Stimulated activated CD4-positive, alpha-beta T cell treated with anti-CD3 and anti-CD28 coated beads, Interleukin-15, amount 100 ng/mL, for 48 hours (primary cell): ENCODE results near the gene UQCC3.
"Not testable (repeated sequence)": the region's sequence is repeated elsewhere in the genome, so short reads cannot be mapped to it uniquely, and the experiment has no call there.

Source experiments
- DNase-seq, 2 donors: peaks; one replicate each; pipeline ENCODE4 v3.0.0-alpha.2; 2020; ENCODE audit warnings: low read depth in 2 of 2

The UQCC3 gene, protein sequence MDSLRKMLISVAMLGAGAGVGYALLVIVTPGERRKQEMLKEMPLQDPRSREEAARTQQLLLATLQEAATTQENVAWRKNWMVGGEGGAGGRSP

DNA sequence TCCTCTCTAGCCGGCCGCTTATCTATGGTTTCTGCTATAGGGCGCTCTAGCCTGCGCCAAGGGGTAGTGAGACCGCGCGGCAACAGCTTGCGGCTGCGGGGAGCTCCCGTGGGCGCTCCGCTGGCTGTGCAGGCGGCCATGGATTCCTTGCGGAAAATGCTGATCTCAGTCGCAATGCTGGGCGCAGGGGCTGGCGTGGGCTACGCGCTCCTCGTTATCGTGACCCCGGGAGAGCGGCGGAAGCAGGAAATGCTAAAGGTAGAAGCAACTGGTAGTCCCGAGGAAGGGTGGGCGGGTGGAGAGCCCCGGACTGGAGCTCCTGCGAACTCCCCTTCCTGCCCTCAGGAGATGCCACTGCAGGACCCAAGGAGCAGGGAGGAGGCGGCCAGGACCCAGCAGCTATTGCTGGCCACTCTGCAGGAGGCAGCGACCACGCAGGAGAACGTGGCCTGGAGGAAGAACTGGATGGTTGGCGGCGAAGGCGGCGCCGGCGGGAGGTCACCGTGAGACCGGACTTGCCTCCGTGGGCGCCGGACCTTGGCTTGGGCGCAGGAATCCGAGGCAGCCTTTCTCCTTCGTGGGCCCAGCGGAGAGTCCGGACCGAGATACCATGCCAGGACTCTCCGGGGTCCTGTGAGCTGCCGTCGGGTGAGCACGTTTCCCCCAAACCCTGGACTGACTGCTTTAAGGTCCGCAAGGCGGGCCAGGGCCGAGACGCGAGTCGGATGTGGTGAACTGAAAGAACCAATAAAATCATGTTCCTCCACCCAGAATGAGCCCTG is at the start of gene UQCC3, which contains the start of gene LBHD1:
Gene UQCC3 (plus strand): TSS at position 66 of the 782 bp plus-strand sequence. CDS start 73 bp downstream, at position 139.
Gene LBHD1 (minus strand): TSS at position 660 of the 782 bp plus-strand sequence. CDS start 2,236 bp downstream, outside the sequence.
- DNase-seq: peak; percentile 59 to 80

DNA sequence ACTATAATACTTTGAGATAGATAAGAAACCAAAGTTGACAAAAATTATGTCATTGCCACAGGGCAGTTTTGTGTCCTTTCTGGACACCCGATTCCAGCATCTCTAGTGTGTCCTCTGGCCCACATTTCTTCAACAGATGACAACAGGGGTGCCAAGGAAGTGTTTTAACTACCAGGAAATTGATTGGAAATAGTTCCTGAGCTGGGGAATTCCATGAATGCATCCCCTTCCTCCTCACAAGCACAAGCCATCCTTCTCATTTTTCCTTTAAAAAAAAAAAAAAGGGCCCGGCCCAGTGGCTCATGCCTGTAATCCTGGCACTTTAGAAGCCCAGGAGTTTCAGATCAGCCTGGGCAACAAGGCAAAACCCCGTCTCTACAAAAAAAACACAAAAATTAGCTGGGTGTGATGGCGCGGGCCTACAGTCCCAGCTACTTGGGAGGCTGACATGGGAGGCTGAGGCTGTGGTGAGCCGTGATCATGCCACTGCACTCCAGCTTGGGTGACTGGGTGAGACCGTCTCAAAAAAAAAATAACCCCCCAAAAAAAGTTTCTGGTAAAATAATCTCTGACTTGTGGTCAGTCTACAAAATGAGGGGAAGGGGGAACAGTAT is 48.9 kb upstream of the UQCC3 start:
- DNase-seq: no peak

DNA sequence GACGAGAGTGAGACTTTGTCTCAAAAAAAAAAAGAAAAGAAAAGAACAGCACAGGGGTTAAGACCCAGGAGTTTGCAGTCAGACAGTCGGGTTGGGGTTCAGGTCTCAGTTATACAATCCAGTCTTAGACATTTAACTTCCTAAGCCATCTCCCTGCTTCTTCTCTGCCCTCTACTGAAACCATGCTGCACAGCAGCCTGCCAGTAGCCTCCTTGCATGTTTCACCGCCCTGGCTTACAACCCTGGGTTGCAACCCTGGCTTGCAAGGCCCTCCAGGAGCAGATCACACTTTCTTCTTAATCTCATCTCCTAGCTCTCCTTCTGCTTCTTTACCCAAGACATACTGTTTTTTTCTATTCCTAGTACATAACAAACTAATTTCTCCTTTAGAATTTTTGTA is 43.8 kb upstream of the UQCC3 start:
- DNase-seq: no peak

DNA sequence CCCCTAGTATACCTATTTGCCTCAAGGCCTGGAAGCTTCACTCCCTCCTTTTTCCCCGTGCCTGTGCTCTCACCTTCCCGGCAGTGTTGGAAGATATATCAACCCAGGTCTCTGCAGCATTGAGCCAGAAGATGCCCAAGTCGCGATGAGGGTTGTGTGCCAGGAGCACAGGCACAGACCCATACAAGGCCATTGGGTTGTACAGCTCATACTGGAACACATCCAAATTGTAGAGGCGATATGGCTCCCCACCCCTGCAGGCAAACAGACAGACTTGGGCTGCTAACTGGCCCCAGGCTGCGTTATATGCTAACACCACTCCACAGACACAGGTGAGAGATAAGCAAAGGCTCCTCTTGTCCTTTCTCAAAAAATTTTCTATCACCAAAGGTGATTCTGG is 39.0 kb upstream of the UQCC3 start:
- DNase-seq: no peak

DNA sequence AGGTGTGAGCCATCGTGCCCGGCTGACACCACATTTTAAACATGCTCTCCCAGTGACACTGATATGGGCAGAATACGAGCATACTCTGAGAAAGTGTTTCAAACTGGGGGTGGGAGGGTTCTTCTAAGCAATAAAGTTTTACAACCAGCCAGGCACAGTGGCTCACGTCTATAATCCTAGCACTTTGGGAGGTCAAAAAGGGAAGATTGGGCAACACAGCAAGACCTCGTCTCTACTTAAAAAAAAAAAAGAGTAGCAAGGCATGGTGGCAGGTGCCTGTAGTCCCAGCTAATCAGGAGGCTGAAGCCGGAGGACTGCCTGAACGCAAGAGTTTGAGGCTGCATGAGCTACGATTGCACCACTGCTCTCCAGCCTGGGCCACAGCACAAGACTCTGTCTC is 27.3 kb upstream of the UQCC3 start:
- DNase-seq: no peak

DNA sequence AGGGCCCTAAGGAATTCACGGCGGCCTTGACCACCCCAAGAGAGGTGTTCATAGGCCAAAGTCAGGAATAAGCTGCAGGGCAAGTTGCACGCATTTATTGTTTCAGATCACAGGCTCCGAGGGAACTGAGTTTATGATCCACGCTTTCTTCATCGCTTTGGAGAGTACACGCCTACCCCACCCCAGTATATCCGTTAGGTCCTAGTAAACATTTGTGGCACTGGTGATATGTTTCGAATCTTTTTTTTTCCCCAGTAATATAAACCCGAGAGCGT is 25.9 kb upstream of the UQCC3 start:
- no peak for DNase-seq

DNA sequence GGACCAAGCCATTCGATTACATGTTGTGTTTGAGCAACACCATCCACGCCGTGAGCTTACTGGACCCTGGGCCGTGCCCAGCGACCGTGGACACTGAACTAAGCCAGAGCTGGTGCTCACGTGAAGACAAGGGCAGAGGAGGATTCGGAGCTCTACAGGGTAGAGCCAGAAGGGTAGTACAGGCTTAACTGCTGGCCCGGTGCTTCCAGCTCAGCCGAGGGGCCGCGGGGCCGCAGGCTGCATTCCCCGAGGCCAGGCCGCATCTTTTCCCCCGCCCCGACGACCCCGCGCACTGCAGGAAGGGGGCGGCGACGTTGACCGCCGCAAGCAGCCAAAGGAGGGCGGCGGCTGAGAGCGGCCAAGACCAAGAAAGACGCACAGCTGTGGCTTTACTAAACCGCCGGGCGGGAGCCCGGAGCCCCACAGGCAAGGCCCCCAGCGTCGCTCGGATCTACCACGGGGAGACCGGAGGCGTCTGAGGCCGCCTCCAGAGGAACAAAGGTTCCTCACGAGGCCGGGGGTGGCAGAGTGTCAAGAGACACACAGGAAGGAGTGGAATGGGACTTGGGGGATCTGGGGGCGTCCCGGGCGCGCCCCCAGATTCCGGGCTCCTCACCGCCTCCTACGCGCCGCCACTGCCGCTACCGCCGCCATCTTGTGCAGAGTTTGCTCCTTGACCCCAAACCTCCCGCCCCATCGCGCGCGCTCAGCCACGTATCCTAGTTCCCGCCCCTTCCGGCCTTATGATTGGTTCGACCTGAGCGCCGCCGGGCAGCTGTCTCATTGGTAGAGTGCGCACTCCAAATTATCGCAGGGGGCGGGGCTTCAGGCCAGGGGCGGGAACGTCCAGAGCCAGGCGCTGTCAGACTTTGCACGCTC is 25.3 kb upstream of the UQCC3 start, which contains the start of gene GANAB:
Gene GANAB (minus strand): TSS at position 668 of the 879 bp plus-strand sequence. CDS start 14 bp downstream, at position 654.
- peak; percentile 99 to 100 for DNase-seq

DNA sequence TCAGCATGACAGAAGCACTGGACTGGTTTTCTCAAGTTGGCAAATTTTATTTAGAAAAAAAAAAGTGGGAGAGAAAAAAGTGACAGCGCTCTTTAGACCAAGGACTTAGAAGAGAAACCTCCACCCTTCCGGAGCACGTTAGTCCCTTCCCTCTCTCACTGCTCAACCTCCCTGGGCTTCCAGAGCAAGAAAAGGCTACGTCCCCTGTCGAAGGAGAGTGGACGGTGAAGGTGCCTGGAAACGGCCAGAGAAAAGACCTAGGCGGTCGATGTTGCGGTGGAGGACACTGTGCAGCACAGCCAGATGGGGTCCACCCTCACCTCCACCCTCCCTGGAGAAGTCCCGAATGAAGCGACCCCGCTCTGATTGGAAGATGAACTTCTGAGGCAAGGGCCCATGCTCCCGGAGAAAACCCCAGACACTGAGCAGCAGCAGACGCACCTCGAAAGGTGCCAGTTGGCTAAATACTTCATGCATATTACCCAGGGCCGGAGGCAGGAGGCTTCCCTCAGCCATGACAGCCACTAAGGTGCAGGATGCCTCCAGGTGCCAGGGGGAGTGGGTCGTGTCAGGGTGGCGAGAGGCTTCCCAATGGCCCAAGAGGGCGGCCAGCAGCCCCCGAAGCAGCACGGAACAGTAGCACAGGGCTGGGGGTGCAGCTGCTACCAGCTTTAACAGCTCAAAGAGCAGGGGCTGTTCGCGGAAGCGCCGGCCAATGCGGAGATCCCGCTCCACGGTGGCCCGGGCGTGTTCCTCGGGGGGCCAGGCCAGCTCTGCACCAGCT is 24.5 kb upstream of the UQCC3 start:
- DNase-seq: no peak

DNA sequence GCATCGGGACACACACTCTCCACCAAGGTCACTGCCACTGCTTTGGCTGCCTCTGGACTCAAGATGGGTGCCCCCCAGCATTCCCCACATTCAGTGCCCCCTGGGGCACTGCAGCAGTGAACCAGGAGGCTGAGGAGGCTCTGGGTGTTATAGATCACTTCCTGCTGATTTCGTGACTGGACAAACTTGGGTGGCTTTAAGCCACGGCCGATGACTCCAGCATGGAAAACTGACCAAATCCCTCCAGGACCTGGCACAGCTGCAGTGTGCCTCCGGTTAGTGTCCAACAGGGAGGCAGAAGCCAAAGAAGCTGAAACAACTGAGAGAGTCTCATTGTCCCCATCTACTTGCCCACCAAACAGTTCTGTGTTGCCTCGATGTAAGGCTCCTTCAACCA is 23.9 kb upstream of the UQCC3 start:
- no peak for DNase-seq

DNA sequence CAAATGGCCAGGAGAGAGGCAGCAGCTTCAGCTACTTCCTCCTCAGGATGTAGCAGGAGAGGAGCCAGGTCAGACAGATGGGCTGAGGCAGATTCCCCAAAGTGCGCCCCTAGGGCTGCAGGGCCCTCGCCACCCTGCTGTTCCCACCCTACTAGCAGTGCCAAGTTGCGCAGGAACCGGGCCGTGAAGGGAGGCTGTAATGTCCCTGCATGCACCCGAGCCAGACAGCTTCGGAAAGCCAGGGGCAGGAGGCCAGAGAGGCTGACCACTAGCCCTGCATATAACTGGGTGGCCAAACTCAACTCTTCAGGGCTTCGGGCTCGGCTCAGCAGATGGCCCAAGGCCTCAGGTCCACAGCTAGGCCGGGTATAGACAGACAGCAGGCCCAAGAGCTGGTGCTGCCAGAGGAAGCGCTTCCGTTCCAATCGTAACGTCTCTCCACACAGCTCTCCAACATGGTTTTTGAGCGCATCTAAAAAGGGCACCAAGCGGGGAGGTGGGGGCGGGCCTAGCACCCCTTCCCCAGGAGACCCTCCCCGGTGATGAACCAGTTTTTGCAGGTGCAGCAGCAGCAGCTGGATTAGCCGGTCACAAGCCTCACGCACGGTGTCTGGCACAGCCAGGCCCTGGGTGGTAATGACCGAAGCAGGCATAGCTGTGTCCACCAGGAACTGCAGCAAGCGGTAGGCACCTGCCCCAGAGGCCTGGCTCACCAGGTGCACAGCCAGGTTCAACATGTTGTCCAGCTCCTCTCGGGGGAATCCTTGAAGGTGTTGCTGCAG is 23.1 kb upstream of the UQCC3 start:
- DNase-seq: no peak

DNA sequence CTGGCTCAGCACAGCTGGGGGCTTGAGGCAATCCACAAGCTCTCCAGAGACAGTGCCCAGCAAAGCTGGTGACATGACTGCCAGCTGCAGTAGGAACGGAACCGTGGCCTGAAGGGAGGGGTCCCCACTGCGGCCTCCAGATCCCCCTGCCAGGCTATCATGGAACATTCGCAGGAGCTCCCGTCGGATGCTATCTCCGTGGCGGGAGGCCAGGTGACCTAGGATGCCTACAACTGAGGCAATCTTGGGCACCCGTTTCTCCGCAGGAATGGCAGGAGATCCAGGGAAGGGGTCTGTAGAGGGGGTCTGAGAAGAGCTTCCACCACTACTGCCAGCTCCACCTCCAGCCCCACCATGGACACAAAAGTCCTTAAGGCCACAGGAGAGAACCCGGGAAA is 22.5 kb upstream of the UQCC3 start:
- DNase-seq: no peak

DNA sequence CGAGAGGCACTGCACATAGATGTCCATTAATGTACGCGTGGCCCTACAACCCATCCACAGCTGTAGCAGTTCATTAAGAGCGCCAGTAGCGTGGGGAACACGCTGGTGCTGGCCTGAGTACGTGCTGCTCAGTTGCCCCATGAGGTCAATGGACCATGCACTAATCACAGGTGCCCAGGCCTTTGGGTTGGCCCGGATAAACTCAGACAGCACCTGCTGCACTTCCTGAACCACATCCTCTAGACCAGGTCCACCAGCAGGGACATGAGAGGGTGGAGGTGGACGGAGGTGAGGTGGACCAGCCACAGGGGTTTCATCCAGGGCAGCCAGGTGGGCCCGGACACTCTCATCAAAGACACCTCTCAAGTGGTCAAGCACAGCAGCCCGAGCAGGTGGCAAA is 22.0 kb upstream of the UQCC3 start:
- no peak for DNase-seq

DNA sequence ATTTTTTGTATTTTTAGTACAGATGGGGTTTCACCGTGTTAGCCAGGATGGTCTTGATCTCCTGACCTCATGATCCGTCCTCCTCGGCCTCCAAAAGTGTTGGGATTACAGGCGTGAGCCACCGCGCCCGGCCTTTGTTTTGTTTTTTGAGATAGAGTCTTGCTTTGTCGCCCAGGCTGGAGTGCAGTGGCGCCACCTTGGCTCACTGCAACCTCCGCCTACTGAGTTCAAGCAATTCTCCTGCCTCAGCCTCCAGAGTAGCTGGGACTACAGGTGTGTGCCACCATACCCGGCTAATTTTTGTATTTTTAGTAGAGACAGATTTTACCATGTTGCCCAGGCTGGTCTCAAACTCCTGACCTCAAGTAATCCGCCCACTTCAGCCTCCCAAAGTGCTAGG is 21.2 kb upstream of the UQCC3 start:
- DNase-seq: not testable (repeated sequence)

DNA sequence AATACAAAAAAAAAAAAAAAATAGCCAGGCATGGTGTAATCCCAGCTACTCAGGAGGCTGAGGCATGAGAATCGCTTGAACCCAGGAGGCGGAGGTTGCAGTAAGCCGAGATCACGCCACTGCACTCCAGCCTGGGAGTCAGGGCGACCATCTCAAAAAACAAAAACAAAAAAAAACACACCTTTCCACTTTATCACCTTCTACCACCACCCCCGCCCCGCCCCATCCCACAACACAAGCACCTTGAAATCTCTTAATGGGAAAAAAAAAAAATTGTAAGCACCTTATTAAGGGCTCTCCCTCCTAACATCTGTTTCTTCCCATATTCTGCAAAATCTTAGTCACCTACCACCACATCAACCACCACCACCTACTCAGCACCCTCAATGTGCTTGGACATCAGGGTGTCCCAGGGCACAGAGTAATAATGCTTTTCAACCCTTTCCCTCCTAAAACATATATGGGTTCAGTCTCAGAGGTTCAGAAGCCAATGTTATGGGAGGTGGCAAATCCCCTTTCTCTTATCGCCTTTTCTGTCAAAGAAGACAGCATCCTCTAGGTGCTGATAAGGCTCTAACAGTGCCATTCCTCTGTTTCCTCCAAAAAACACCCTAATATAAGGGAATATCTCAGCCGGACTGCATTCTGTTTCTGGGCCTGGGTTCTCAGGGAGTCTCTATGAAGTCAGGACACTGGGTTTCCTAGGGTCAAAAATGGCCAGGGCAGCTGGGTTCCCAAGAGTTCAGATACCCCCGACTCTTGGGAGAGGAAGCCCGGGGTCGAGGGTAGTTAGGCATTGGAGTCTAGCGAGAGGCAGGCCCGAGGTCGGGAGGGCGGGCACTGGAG is 19.1 kb upstream of the UQCC3 start:
- DNase-seq: no peak

DNA sequence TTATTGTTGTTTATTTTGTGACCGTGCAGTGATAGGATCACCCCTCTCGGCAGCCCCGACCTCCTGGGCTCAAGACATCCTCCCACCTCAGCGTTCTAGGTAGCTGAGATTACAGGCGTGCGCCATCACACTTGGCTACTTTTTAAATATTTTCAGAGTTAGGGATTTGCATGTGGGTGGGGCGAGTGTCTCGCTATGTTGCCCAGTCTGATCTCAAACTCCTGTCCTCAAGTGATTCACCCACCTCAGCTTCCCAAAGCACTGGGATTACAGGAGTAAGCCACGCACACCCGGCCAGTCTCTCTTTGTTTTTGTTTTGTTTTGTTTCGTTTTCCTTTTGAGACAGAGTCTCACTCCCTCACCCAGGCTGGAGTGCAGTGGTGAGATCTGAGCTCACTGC is 17.2 kb upstream of the UQCC3 start:
- no peak for DNase-seq

DNA sequence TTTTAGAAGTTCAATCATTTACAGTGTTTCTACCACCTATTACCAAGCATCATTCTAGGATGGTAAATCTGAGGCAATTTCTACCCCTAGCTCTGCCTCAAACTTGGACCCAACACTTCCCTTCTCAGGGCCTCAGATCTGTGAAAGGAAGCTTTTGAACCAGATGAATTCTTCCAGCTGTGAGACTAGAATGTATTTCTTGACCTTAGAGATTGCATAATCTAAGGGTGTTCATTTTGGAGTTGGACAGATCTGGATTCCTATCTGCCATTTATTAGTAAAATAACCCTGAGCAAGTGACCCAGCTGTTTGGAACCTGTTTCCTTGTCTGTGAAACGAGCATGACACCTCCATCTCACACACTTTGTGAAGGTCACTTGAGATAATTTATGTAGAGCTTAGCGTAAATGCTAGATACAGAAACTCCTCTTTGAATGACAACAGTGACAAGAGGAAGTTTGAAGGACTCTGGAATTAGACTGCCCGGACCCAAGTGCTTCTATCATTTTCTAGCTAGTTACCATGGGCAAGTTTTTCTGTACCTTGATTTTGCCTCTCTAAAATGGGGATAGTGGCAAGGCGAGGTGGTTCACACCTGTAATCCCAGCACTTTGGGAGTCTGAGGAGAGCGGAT is 14.6 kb upstream of the UQCC3 start:
- DNase-seq: no peak

DNA sequence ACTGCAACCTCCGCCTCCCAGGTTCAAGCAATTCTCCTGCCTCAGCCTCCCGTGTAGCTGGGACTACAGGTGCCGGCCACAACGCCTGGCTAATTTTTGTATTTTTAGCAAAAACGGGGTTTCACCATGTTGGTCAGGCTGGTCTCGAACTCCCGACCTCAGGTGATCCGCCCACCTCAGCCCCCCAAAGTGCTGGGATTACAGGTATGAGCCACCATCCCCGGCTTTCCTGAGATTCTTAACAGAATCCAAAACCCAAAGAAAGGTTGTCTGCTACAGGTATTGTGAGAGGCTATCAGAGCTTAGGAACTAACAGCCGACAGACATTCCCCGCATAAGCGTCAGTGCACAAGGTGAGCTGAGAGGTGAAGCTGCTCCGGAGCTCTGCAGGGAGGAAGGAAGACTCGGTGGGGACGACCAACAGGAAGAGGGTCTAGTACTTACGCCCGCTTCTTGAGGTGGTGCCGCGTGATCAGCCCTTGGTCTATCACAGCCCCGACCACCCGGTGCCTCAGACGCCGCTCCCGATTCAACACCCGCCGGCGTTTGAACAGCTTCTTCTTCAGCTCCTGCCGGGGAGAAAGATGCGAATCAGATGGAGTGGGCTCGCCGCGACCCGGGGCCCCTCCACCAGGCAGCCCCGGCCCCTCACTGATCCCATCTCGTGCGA is 6.9 kb upstream of the UQCC3 start:
- DNase-seq: no peak

DNA sequence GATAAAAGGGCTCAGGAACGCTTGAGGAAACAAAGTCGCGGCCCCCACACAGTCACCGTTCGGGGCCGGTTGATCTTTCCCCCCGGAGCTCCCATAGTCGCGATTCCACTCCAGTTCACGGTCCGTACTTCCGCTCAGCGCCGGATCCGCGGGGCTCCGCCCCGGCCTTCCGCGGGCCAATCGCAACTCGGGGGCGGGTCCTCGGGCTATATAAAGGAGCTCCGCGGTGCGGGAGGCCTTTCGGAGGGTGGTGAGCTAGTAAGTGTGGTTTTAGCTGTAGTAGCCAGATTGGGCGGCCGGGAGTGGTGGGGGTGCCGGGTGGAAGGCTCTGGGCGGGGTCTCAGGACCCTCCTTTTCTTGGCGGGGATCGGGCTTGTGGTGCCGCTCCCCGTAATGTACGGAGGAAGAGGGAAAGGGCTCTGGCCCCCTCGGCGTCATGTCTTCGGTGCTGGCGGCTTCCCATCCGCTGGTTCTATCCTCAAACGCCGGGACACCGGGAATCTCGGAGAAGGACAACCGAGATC is 6.3 kb upstream of the UQCC3 start, which contains the start of the genes C11orf98 and CSKMT:
Gene C11orf98 (minus strand): TSS at position 136 of the 524 bp plus-strand sequence. CDS start 41 bp downstream, at position 95.
Gene CSKMT (plus strand): TSS at position 238 of the 524 bp plus-strand sequence. CDS start 568 bp downstream, outside the sequence.
- DNase-seq: peak; percentile 94 to 95
